NCI-H1092 (cell line): ENCODE results near the gene CPVL.

ENCODE experiments used
- DNase-seq: peaks from one replicate; lab custom pipeline; 2025; lab: John Stamatoyannopoulos, UW

The CPVL gene

GRCh38 chr7:29003703-29004102 lies 142.6 kb downstream of the CPVL start:
- DNase-seq: no peak

GRCh38 chr7:29000717-29001076 lies 145.6 kb downstream of the CPVL start:
- no peak for DNase-seq

- no peak for DNase-seq
These were observed 146.2 kb downstream of the CPVL start for GRCh38 chr7:28999895-29000716.

GRCh38 chr7:28999427-28999826 lies 146.9 kb downstream of the CPVL start:
- DNase-seq: no peak

GRCh38 chr7:28998105-28998504 lies 148.2 kb downstream of the CPVL start:
- no peak for DNase-seq

GRCh38 chr7:28996836-28997235 lies 149.5 kb downstream of the CPVL start:
- no peak for DNase-seq

- DNase-seq: no peak
These were observed 153.0 kb downstream of the CPVL start for GRCh38 chr7:28993371-28993770.

- DNase-seq: no peak
These were observed 153.5 kb downstream of the CPVL start for GRCh38 chr7:28992798-28993197.

GRCh38 chr7:28990200-28990960 lies 156.0 kb downstream of the CPVL start:
- no peak for DNase-seq

- no peak for DNase-seq
These were observed 156.9 kb downstream of the CPVL start for GRCh38 chr7:28989211-28989980.

- DNase-seq: no peak
These were observed 157.5 kb downstream of the CPVL start for GRCh38 chr7:28988810-28989209.

GRCh38 chr7:28988091-28988490 lies 158.2 kb downstream of the CPVL start:
- DNase-seq: no peak

GRCh38 chr7:28986765-28987110 lies 159.6 kb downstream of the CPVL start:
- no peak for DNase-seq

GRCh38 chr7:28986028-28986764 lies 160.1 kb downstream of the CPVL start:
- DNase-seq: no peak

GRCh38 chr7:28984631-28985030 lies 161.7 kb downstream of the CPVL start:
- DNase-seq: no peak

GRCh38 chr7:28984217-28984616 lies 162.1 kb downstream of the CPVL start:
- no peak for DNase-seq

GRCh38 chr7:28983396-28984190 lies 162.7 kb downstream of the CPVL start:
- DNase-seq: no peak

- no peak for DNase-seq
These were observed 165.2 kb downstream of the CPVL start for GRCh38 chr7:28981161-28981465.

GRCh38 chr7:28980451-28981160 lies 165.7 kb downstream of the CPVL start:
- no peak for DNase-seq

- DNase-seq: no peak
These were observed 166.6 kb downstream of the CPVL start for GRCh38 chr7:28979776-28980175.

- no peak for DNase-seq
These were observed 168.5 kb downstream of the CPVL start for GRCh38 chr7:28977881-28978280.
